Gastroesophageal sphincter (tissue), 3 donors: ENCODE results near the gene CELSR1.

ENCODE experiments used
- EP300 ChIP-seq: sonication (generic); formaldehyde crosslinking; IDR thresholded peaks from one replicate; pipeline ENCODE4 v1.6.1; 2017; ENCODE audit warnings: antibody characterized with exemption, mild to moderate bottlenecking
- POLR2A ChIP-seq, 2 donors: fragments of 450-650 bp; IDR thresholded peaks; one replicate each; pipeline ENCODE4 v1.6.1; 2017; ENCODE audit warnings: antibody characterized with exemption in 2 of 2, mild to moderate bottlenecking in 2 of 2, moderate library complexity in 1 of 2
- TF ChIP-seq, protein P1 (sequence below), 4 experiments: fragments of 200-600 bp in 2 of 4; fragments of 450-650 bp in 2 of 4; sonication (generic) in 1 of 4; IDR thresholded peaks; one replicate each; pipeline ENCODE4 v1.5.1; 2017 to 2019; ENCODE audit warnings: antibody characterized with exemption in 4 of 4, mild to moderate bottlenecking in 2 of 4, moderate library complexity in 2 of 4

DNA sequence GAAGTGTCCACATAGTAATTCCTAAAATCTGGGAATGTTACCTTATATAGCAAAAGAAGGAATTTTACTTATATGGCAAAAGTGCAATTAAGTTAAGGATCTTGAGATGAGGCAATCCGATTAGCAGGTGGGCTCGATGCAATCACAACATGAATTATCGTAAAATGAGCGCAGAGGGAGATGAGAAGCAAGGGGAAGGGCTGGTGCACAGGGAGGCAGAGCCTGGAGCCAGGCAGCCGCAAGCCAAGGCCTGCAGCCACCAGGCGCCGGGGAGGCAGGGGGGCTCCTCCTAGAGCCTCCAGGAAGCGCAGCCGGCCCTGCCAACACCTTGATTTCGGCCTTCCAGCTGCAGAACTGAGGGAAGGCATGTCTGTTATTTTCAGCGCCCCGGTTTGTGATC, 85.7 kb downstream of the CELSR1 start:
- TF ChIP-seq EP300: no peak
- TF ChIP-seq, protein P1, sequence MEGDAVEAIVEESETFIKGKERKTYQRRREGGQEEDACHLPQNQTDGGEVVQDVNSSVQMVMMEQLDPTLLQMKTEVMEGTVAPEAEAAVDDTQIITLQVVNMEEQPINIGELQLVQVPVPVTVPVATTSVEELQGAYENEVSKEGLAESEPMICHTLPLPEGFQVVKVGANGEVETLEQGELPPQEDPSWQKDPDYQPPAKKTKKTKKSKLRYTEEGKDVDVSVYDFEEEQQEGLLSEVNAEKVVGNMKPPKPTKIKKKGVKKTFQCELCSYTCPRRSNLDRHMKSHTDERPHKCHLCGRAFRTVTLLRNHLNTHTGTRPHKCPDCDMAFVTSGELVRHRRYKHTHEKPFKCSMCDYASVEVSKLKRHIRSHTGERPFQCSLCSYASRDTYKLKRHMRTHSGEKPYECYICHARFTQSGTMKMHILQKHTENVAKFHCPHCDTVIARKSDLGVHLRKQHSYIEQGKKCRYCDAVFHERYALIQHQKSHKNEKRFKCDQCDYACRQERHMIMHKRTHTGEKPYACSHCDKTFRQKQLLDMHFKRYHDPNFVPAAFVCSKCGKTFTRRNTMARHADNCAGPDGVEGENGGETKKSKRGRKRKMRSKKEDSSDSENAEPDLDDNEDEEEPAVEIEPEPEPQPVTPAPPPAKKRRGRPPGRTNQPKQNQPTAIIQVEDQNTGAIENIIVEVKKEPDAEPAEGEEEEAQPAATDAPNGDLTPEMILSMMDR (IDR thresholded peaks at IDR 0.05): no peak
- TF ChIP-seq POLR2A (IDR thresholded peaks at IDR 0.05): no peak
